ENCODE data around the gene MIAT. TPM values are rescaled to one million over a fixed set of nuclear protein-coding genes. Genes with fewer than 3 reads are reported as not detected.

Gene MIAT
- total RNA-seq, 4 donors from 2014 or later, result 0.49 to 1.5 (median 0.93) TPM

- TF ChIP-seq CTCF (IDR thresholded peaks at IDR 0.05; ENCODE audit: low read depth), result no peak
Observed at GRCh38 chr22:26621663-26622062, 35.7 kb upstream of the MIAT start, which contains the start of gene CRYBA4. Gene CRYBA4, plus strand, starts transcription at chr22:26621963. Its CDS starts 634 bp downstream, at chr22:26622597.

- TF ChIP-seq CTCF (IDR thresholded peaks at IDR 0.05; ENCODE audit: low read depth), result no peak
Observed at GRCh38 chr22:26623984-26624383, 33.4 kb upstream of the MIAT start.

GRCh38 chr22:26624803-26625202, 32.6 kb upstream of the MIAT start:
- TF ChIP-seq CTCF (IDR thresholded peaks at IDR 0.05; ENCODE audit: low read depth), result no peak

GRCh38 chr22:26629988-26630761, 27.2 kb upstream of the MIAT start:
- no peak for TF ChIP-seq CTCF (IDR thresholded peaks at IDR 0.05; ENCODE audit: low read depth)

GRCh38 chr22:26631282-26631681, 26.1 kb upstream of the MIAT start:
- TF ChIP-seq CTCF (IDR thresholded peaks at IDR 0.05; ENCODE audit: low read depth), result no peak

GRCh38 chr22:26632422-26633155, 24.8 kb upstream of the MIAT start:
- no peak for TF ChIP-seq CTCF (IDR thresholded peaks at IDR 0.05; ENCODE audit: low read depth)

- no peak for TF ChIP-seq CTCF (IDR thresholded peaks at IDR 0.05; ENCODE audit: low read depth)
Observed at GRCh38 chr22:26634189-26634588, 23.2 kb upstream of the MIAT start.

Data from subcutaneous adipose tissue (tissue), 4 donors.